ENCODE data around the gene IRF1. TPM values are rescaled to one million over a fixed set of nuclear protein-coding genes. Genes with fewer than 3 reads are reported as not detected.

The IRF1 gene
- total and polyA plus RNA-seq, 12 donors, result 3.0 to 116 (median 20.1) TPM

- 84 to 87% (median 84%) methylated on average over 4 of the region's 4 CpGs for WGBS, 4 donors
- H3K9me3 ChIP-seq (replicated peaks in 1 of 3), result no peaks in the 10 kb centered on the region
- H3K27me3 ChIP-seq, result no peaks in the 10 kb centered on the region
- H3K36me3 ChIP-seq (replicated peaks in 1 of 2), result no peaks in the 10 kb centered on the region
- peak overlapping the region in 2 of 5 donors; percentile 92 to 96 for H3K27ac ChIP-seq
- H3K4me3 ChIP-seq, result no peak overlapping the region
- peaks cover 11 to 34% of the 10 kb centered on the region in 2 donors for H3K4me1 ChIP-seq (replicated peaks in 1 of 2)
- intact Hi-C loops (cut with DNase I), result loop anchor here in 1 of 2 donors (10.0 kb wide), 1 partner anchor 224 kb away; no protein-coding TSS in a partner anchor
- TF ChIP-seq POLR2A (IDR thresholded peaks at IDR 0.05) (no peak), CTCF (IDR thresholded peaks at IDR 0.05) (no peak)
- DNase-seq, result peak in 1 of 7 donors; percentile 18
Observed at GRCh38 chr5:132498686-132499271, 8.2 kb upstream of the IRF1 start.

GRCh38 chr5:132498152-132498551, 7.6 kb upstream of the IRF1 start:
- intact Hi-C loops (cut with DNase I), result loop anchor here in 1 of 2 donors (10.0 kb wide), 1 partner anchor 223 kb away; no protein-coding TSS in a partner anchor
- Histone ChIP-seq H3K27ac (peak overlapping the region in 4 of 5 donors; percentile 80 to 96 (median 93)), H3K9me3 (replicated peaks in 1 of 3) (no peaks in the 10 kb centered on the region), H3K4me1 (replicated peaks in 1 of 2) (peaks cover 11 to 34% of the 10 kb centered on the region in 2 donors), H3K27me3 (no peaks in the 10 kb centered on the region), H3K36me3 (replicated peaks in 1 of 2) (no peaks in the 10 kb centered on the region), H3K4me3 (no peak overlapping the region)
- 60 to 83% (median 70%) methylated on average over 1 to 3 of the region's 3 CpGs for WGBS, 4 donors
- peak in 6 of 7 donors; percentile 58 to 81 (median 67) for DNase-seq
- TF ChIP-seq POLR2A (IDR thresholded peaks at IDR 0.05) (no peak), CTCF (IDR thresholded peaks at IDR 0.05) (no peak)

- peak overlapping the region; percentile 61 to 96 (median 92) for H3K27ac ChIP-seq
- H3K4me1 ChIP-seq (replicated peaks in 1 of 2), result peaks cover 11 to 34% of the 10 kb centered on the region in 2 donors
- TF ChIP-seq POLR2A (IDR thresholded peaks at IDR 0.05), result no peak
- no peak for TF ChIP-seq CTCF (IDR thresholded peaks at IDR 0.05)
- no peaks in the 10 kb centered on the region for H3K9me3 ChIP-seq (replicated peaks in 1 of 3)
- peak overlapping the region in 1 of 4 donors; percentile 70 for H3K4me3 ChIP-seq
- WGBS, 4 donors, result 39 to 64% (median 57%) methylated on average over 5 to 6 of the region's 6 CpGs
- intact Hi-C loops (cut with DNase I), result loop anchor here in 1 of 2 donors (10.0 kb wide), 1 partner anchor 223 kb away; no protein-coding TSS in a partner anchor
- H3K27me3 ChIP-seq, result no peaks in the 10 kb centered on the region
- peak in 6 of 7 donors; percentile 55 to 86 (median 76) for DNase-seq
- no peaks in the 10 kb centered on the region for H3K36me3 ChIP-seq (replicated peaks in 1 of 2)
Observed at GRCh38 chr5:132497488-132497997, 7.0 kb upstream of the IRF1 start.

GRCh38 chr5:132496631-132497487, 6.3 kb upstream of the IRF1 start:
- no peaks in the 10 kb centered on the region for H3K36me3 ChIP-seq (replicated peaks in 1 of 2)
- peak; percentile 85 to 95 (median 93) for DNase-seq
- no peaks in the 10 kb centered on the region for H3K9me3 ChIP-seq (replicated peaks in 1 of 3)
- 2 to 29% (median 4%) methylated on average over 4 to 62 of the region's 62 CpGs for WGBS, 4 donors
- H3K4me3 ChIP-seq, result peak overlapping the region in 3 of 4 donors; percentile 37 to 70 (median 42)
- TF ChIP-seq CTCF (IDR thresholded peaks at IDR 0.05), result peak in 1 of 6 experiments; percentile 4
- TF ChIP-seq POLR2A (IDR thresholded peaks at IDR 0.05), result peak; percentile 14 to 46
- H3K27me3 ChIP-seq, result no peaks in the 10 kb centered on the region
- intact Hi-C loops (cut with DNase I), result loop anchor here in 1 of 2 donors (10.0 kb wide), 1 partner anchor 222 kb away; no protein-coding TSS in a partner anchor
- peak overlapping the region; percentile 61 to 96 (median 92) for H3K27ac ChIP-seq
- H3K4me1 ChIP-seq (replicated peaks in 1 of 2), result peaks cover 11 to 34% of the 10 kb centered on the region in 2 donors
